GM13976 (cell line): ENCODE results near the gene IDI1.

Source experiments
- DNase-seq: peaks from one replicate; pipeline ENCODE4 v3.0.0; 2012; ENCODE audit warnings: low spot score
- in situ Hi-C: fragments of 300-500 bp; cut with MboI; formaldehyde crosslinking; loops from one replicate; pipeline ENCODE4 v1.12.0; 2022; ENCODE audit warnings: low sequenced_read_pairs, mixed read lengths, inconsistent platforms; ENCODE audit not compliant: unreplicated experiment
- TF ChIP-seq, protein P1 (sequence below): IDR thresholded peaks from 2 replicates; pipeline ENCODE4 v1.5.1; 2012; ENCODE audit warnings: borderline replicate concordance, mild to moderate bottlenecking; ENCODE audit not compliant: insufficient read depth; ENCODE audit errors: extremely low read depth, missing control alignments, control extremely low read depth

IDI1 gene

DNA sequence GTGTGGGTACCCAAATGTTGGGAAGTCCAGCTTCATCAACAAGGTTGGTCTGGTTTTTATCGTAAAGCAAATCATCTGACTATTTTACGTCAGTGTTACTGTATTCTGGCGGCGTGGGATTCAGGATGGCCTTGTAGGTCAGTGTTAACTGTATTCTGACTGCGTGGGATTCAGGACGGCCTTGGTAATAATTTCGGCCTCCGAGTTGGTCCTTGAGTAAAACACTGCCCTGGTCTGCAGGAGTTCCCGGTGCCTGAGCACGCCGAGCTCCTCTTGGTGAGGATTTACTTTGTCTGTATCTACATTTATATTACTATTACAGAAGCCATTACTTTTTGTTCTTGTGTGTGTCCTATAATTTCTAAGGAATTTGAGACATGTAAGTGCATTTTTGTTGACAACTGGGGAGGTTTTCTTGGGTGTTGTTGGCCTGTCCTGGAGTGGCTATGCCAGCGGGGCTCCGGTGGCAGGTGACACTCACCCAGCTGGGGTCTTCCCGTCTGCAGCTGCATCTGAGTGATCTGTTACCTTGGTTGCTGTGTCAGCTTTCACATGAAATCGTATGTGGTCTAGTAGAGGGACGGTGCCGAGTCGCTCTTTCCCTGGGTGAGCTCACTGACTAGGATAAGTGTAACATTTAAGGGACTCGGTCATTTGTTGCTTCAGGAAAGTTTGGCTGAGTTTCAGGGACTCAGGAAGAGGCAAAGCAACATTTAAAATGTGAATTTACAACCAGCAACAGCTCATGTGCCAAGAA is 51.5 kb downstream of the IDI1 start:
- no peak for DNase-seq
- in situ Hi-C loops = no loop called here
- TF ChIP-seq, protein P1, sequence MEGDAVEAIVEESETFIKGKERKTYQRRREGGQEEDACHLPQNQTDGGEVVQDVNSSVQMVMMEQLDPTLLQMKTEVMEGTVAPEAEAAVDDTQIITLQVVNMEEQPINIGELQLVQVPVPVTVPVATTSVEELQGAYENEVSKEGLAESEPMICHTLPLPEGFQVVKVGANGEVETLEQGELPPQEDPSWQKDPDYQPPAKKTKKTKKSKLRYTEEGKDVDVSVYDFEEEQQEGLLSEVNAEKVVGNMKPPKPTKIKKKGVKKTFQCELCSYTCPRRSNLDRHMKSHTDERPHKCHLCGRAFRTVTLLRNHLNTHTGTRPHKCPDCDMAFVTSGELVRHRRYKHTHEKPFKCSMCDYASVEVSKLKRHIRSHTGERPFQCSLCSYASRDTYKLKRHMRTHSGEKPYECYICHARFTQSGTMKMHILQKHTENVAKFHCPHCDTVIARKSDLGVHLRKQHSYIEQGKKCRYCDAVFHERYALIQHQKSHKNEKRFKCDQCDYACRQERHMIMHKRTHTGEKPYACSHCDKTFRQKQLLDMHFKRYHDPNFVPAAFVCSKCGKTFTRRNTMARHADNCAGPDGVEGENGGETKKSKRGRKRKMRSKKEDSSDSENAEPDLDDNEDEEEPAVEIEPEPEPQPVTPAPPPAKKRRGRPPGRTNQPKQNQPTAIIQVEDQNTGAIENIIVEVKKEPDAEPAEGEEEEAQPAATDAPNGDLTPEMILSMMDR = no peak

DNA sequence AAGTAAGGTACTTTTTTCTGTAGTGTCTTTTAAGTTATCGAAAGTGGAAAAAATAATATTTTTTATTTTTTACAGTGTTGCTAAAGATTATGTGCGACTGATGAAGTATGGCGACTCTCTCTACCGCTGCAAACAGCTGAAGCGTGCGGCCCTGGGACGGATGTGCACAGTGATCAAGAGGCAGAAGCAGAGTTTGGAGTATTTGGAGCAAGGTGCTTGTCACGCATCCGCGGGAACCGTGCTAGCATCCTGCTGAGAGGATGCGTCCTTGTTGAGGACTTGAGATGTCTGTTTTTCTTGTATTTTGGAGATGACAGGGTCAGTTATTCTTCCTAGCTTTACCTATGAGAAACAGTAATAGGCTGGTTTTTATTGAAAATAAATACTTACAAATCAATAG is 52.9 kb downstream of the IDI1 start:
- DNase-seq = no peak
- in situ Hi-C loops = no loop called here

DNA sequence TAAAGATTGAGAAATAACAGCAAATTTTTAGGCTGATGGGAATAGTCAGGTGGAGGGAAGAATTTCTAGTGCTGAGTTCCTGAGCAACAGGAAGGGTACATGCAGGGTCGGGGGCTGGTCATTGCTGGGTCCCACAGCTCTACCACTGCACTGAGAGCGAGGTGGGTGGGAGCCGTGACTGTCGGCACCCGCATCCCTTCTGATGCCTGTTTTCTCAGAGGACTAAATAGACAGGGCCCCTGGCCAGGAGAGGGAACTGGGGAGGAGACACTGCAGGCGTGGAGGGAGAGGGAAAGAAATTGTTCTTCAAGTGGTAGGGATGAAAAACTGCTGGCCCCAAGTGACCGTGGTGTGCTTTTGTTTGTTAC is 53.4 kb downstream of the IDI1 start:
- in situ Hi-C loops = no loop called here
- DNase-seq = no peak
- TF ChIP-seq, protein P1 = no peak

More for the DNA sequence above, 52.9 kb downstream of the IDI1 start:
- TF ChIP-seq, protein P1 = no peak

DNA sequence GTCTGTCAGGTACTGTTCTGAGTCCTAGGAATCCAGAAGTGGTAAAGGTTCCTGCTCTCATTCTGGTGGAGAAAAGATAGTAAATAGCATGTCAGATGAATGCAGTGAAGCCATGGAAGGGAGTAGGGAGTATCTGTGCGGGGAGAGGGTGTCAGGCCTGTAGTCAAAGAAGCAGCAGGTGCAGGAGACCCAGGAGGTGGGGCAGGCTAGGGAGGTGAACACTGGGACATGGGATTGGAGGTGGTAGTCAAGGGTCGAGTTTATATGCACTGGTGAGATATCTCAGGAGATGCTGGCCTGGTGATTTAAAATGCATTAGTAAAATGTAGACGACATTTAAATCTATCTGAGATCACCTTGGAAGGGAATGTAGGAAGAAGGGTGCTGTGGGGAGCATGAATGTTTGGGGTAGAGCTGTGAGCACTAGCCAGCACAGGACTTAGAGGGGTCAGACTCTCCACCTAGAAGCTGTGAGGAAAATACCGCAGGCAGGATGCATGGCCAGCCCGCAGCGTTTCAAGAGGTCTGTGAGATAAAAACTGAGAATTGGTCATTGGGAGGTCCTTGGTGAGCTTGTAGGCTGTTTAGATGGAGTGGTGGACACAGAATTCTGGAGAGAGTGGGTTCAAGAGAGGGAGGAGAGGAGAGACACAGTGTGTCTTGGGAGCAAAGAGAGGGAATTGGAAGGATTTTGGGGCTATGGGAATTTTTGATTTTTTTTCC is 53.9 kb downstream of the IDI1 start:
- DNase-seq = no peak
- TF ChIP-seq, protein P1 = no peak
- in situ Hi-C loops = no loop called here

DNA sequence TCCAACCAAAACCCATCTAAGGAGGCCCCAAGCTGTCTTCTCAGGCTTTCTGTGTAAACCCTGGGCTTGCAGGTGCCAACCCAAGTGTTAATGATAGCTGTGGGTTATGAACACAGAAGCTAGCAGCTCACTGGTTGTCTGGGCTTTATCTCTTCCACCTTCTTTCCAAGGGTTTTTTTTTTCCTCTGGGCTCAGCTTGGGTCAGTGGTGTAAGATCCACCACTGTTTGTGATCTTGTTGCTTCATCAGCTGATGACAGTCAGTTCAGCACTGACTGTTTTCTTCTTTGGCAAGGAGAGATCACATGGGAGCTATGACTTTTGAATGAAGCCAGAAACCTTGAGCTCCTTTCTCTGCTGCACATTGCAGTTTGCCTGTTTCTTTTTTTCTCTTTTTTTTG is 56.0 kb downstream of the IDI1 start:
- DNase-seq = no peak
- in situ Hi-C loops = no loop called here
- TF ChIP-seq, protein P1 = no peak

DNA sequence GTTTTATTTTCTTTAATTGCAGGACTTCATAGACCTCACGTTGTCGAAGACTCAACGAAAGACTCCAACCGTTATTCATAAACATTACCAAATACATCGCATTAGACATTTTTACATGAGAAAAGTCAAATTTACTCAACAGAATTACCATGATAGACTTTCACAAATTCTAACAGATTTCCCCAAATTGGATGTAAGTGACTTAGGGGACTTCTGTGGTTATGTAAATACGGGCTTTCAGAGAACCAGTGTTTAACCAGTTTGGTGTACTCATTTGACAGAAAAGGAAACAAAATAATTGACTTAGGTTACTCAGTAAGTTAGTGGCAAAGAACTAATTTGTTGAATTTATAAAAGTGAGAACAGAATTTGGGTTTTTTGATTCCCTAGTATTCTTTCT is 56.5 kb downstream of the IDI1 start:
- in situ Hi-C loops = no loop called here
- DNase-seq = no peak
- TF ChIP-seq, protein P1 = no peak
